Upper lobe of left lung (tissue), 6 donors: ENCODE results near the gene NDUFA7. TPM values are rescaled to one million over a fixed set of nuclear protein-coding genes. Genes with fewer than 3 reads are reported as not detected.

Experiments
- ATAC-seq, 2 donors: fragments of 200-7000 bp; cut with Tn5 transposase; one replicate each; pipeline ENCODE4 v1.9.1; 2022; ENCODE audit warnings: mild to moderate bottlenecking in 2 of 2, moderate library complexity in 2 of 2; ENCODE audit not compliant: low FRiP score in 2 of 2
- DNase-seq, 2 donors: peaks; one replicate each; pipeline ENCODE4 v3.0.0-alpha.2; 2019 to 2020
- H3K27ac ChIP-seq, 4 donors: fragments of 200-600 bp; sonication (generic); one replicate each; pipeline ENCODE4 v1.5.1; 2016 to 2019
- H3K27me3 ChIP-seq, 4 donors: fragments of 200-600 bp; sonication (generic); one replicate each; pipeline ENCODE4 v1.5.1; 2017 to 2019
- H3K36me3 ChIP-seq, 4 donors: fragments of 200-600 bp; sonication (generic); one replicate each; pipeline ENCODE4 v1.5.1; 2016 to 2019
- H3K4me1 ChIP-seq, 4 donors: fragments of 200-600 bp; sonication (generic); one replicate each; pipeline ENCODE4 v1.5.1; 2018 to 2019
- H3K4me3 ChIP-seq, 4 donors: fragments of 200-600 bp; sonication (generic); one replicate each; pipeline ENCODE4 v1.5.1; 2017 to 2019; ENCODE audit warnings: mild to moderate bottlenecking in 2 of 4, moderate library complexity in 1 of 4
- H3K9me3 ChIP-seq, 4 donors: fragments of 200-600 bp; sonication (generic); one replicate each; pipeline ENCODE4 v1.5.1; 2018 to 2019
- EP300 ChIP-seq, 4 donors: sonication (generic); formaldehyde crosslinking; IDR thresholded peaks; one replicate each; pipeline ENCODE4 v1.5.1; 2017; ENCODE audit warnings: antibody characterized with exemption in 4 of 4, control low read depth in 2 of 4
- POLR2A ChIP-seq, 4 donors: fragments of 450-650 bp; IDR thresholded peaks; one replicate each; pipeline ENCODE4 v1.5.1; 2016 to 2017; ENCODE audit warnings: antibody characterized with exemption in 4 of 4, mild to moderate bottlenecking in 2 of 4
- POLR2AphosphoS5 ChIP-seq, 2 donors: sonication (generic); formaldehyde crosslinking; IDR thresholded peaks; one replicate each; pipeline ENCODE4 v1.5.1; 2017; ENCODE audit warnings: antibody characterized with exemption in 2 of 2
- WGBS, 2 donors: methylation state at CpG; one replicate each; pipeline ENCODE4 v1.1.5; 2017 to 2018; 5-methylcytosine and 5-hydroxymethylcytosine counted together
- total RNA-seq, 6 donors: library from RNA; depleted of rRNA in 4 of 6; stranded (reverse); fragments of >200 nt in 4 of 6; gene quantifications; one replicate each; pipeline versions ENCODE4 v1.1.0 to v1.2.1, GENCODE V29; 2016 to 2021
- TF ChIP-seq, protein P1 (sequence below), 6 experiments: fragments of 450-650 bp in 4 of 6; fragments of 200-600 bp in 2 of 6; sonication (generic) in 2 of 6; IDR thresholded peaks; one replicate each; pipeline ENCODE4 v1.5.1; 2016 to 2019; ENCODE audit warnings: antibody characterized with exemption in 6 of 6
- donor health status: DM: no; HTN: no; CAD: no; lungs with moderate emphysema.
- donor health status: DM: no; HTN: yes; CAD: no; lungs with severe emphysema.

NDUFA7 gene
- total RNA-seq, 6 donors from 2014 or later = 13.6 to 50.9 (median 31.1) TPM

DNA sequence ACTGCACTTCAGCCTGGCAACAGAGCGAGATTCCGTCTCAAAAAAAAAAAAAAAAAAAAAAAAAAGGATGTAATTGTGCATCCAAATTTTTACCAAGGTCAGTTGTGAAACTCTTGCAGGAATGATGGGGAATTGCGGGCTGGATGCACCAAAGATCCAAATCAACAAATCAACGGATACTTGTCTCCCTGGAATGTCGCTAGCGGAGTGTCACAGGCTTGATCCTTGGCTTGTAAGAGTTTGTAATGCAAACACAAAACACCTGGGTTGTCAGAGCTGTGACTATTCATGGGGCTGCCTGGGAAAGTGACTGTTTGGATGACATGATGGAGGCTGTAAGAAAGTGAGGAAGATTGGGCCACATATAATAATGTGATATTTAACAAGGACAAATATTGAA lies 17.7 kb upstream of the NDUFA7 start:
- no peaks in the 10 kb centered on the region for H3K9me3 ChIP-seq
- peaks cover 0 to 12% (median 6%) of the 10 kb centered on the region in 4 donors for H3K36me3 ChIP-seq
- 50 to 59% methylated on average over 6 of the region's 6 CpGs for WGBS, 2 donors
- peak overlapping the region in 2 of 4 donors; percentile 93 to 98 for H3K27ac ChIP-seq
- H3K4me3 ChIP-seq = no peak overlapping the region
- ATAC-seq = no peak
- DNase-seq = no peak
- peaks cover 29 to 75% (median 48%) of the 10 kb centered on the region in 4 donors for H3K4me1 ChIP-seq
- H3K27me3 ChIP-seq = peaks cover 0 to 18% (median 10%) of the 10 kb centered on the region in 4 donors
- TF ChIP-seq POLR2AphosphoS5 (IDR thresholded peaks at IDR 0.05) (peak; percentile 59 to 72), POLR2A (IDR thresholded peaks at IDR 0.05) (no peak), EP300 (IDR thresholded peaks at IDR 0.05) (no peak)
- TF ChIP-seq, protein P1, sequence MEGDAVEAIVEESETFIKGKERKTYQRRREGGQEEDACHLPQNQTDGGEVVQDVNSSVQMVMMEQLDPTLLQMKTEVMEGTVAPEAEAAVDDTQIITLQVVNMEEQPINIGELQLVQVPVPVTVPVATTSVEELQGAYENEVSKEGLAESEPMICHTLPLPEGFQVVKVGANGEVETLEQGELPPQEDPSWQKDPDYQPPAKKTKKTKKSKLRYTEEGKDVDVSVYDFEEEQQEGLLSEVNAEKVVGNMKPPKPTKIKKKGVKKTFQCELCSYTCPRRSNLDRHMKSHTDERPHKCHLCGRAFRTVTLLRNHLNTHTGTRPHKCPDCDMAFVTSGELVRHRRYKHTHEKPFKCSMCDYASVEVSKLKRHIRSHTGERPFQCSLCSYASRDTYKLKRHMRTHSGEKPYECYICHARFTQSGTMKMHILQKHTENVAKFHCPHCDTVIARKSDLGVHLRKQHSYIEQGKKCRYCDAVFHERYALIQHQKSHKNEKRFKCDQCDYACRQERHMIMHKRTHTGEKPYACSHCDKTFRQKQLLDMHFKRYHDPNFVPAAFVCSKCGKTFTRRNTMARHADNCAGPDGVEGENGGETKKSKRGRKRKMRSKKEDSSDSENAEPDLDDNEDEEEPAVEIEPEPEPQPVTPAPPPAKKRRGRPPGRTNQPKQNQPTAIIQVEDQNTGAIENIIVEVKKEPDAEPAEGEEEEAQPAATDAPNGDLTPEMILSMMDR (IDR thresholded peaks at IDR 0.05) = no peak

DNA sequence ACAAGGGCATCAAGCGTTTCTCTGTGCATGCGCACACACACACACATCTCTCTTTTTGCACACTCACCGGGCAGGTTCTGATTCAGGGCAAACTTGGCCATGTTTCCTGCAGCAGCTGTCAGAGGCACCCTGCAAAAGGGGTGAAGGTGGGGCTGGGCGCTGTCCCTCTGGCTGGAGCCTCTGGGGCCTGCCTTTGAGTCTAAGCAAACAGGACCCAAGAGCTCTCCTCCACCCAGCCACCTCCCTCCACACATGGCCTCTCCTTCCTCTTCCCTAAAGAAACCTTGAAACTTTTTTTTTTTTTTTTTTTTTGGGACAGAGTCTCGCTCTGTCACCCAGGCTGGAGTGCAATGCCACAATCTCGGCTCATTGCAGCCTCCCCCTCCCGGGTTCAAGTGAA lies 16.6 kb upstream of the NDUFA7 start:
- TF ChIP-seq, protein P1 (IDR thresholded peaks at IDR 0.05) = no peak
- TF ChIP-seq POLR2A (IDR thresholded peaks at IDR 0.05) (no peak), EP300 (IDR thresholded peaks at IDR 0.05) (no peak)
- no peak overlapping the region for H3K27ac ChIP-seq
- peaks cover 0 to 21% (median 14%) of the 10 kb centered on the region in 4 donors for H3K36me3 ChIP-seq
- no peaks in the 10 kb centered on the region for H3K9me3 ChIP-seq
- H3K4me3 ChIP-seq = no peak overlapping the region
- no peak for DNase-seq
- 64 to 82% methylated on average over 7 of the region's 7 CpGs for WGBS, 2 donors
- peaks cover 32 to 77% (median 51%) of the 10 kb centered on the region in 4 donors for H3K4me1 ChIP-seq
- ATAC-seq = no peak
- peaks cover 0 to 27% (median 11%) of the 10 kb centered on the region in 4 donors for H3K27me3 ChIP-seq

DNA sequence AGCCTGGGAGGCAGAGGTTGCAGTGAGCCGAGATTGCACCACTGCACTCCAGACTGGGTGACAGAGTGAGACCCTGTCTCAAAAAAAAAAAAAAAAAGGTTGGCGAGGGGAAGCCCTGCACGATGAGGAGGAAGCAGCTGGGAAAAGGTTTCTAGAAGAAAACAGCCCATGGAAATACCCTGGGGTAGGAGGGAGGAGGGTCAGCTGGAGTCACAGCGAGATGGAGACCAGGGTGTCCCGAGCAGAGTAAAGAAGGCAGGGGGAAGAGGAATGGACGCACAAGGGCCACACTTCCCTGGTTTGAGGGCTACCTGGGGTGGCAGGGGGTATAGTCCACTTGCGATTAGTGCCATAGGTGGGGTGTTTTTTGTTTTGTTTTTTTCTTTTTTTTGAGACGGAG lies 15.5 kb upstream of the NDUFA7 start:
- Histone ChIP-seq H3K27ac (peak overlapping the region in 1 of 4 donors; percentile 53), H3K36me3 (peaks cover 0 to 22% (median 14%) of the 10 kb centered on the region in 4 donors), H3K4me1 (peaks cover 32 to 69% (median 51%) of the 10 kb centered on the region in 4 donors), H3K9me3 (no peaks in the 10 kb centered on the region), H3K4me3 (no peak overlapping the region), H3K27me3 (peaks cover 0 to 27% (median 11%) of the 10 kb centered on the region in 4 donors)
- no peak for DNase-seq
- ATAC-seq = no peak
- 53 to 58% methylated on average over 8 of the region's 8 CpGs for WGBS, 2 donors
- TF ChIP-seq POLR2A (IDR thresholded peaks at IDR 0.05) (no peak), POLR2AphosphoS5 (IDR thresholded peaks at IDR 0.05) (no peak)

- peak overlapping the region in 3 of 4 donors; percentile 1 to 59 (median 53) for H3K27ac ChIP-seq
- WGBS, 2 donors = 21 to 49% methylated on average over 27 of the region's 27 CpGs
These were observed 14.9 kb upstream of the NDUFA7 start for GRCh38 chr19:8336072-8336569.

GRCh38 chr19:8335343-8336071 lies 14.3 kb upstream of the NDUFA7 start:
- peaks cover 26 to 59% (median 47%) of the 10 kb centered on the region in 4 donors for H3K4me1 ChIP-seq
- no peaks in the 10 kb centered on the region for H3K9me3 ChIP-seq
- peaks cover 0 to 33% (median 16%) of the 10 kb centered on the region in 4 donors for H3K36me3 ChIP-seq
- H3K27ac ChIP-seq = peak overlapping the region in 3 of 4 donors; percentile 1 to 59 (median 53)
- 32 to 36% methylated on average over 13 to 27 of the region's 79 CpGs for WGBS, 2 donors
- H3K27me3 ChIP-seq = peaks cover 0 to 27% (median 11%) of the 10 kb centered on the region in 4 donors
- H3K4me3 ChIP-seq = peak overlapping the region in 3 of 4 donors; percentile 38 to 45 (median 38)
- ATAC-seq (peak in 1 of 2 donors; percentile 4), DNase-seq (peak in 1 of 2 donors; percentile 88)
- TF ChIP-seq EP300 (IDR thresholded peaks at IDR 0.05) = no peak
- no peak for TF ChIP-seq POLR2A (IDR thresholded peaks at IDR 0.05)
- TF ChIP-seq POLR2AphosphoS5 (IDR thresholded peaks at IDR 0.05) = no peak
- TF ChIP-seq, protein P1 (IDR thresholded peaks at IDR 0.05) = no peak

More at GRCh38 chr19:8336072-8336569, 14.9 kb upstream of the NDUFA7 start:
- Histone ChIP-seq H3K4me1 (peaks cover 26 to 64% (median 47%) of the 10 kb centered on the region in 4 donors), H3K36me3 (peaks cover 0 to 27% (median 14%) of the 10 kb centered on the region in 4 donors), H3K4me3 (peak overlapping the region in 1 of 4 donors; percentile 38), H3K9me3 (no peaks in the 10 kb centered on the region), H3K27me3 (peaks cover 0 to 27% (median 11%) of the 10 kb centered on the region in 4 donors)
- DNase-seq = peak; percentile 40 to 65
- TF ChIP-seq, protein P1 (IDR thresholded peaks at IDR 0.05) = no peak
- TF ChIP-seq POLR2A (IDR thresholded peaks at IDR 0.05) = no peak
- no peak for TF ChIP-seq EP300 (IDR thresholded peaks at IDR 0.05)
- no peak for TF ChIP-seq POLR2AphosphoS5 (IDR thresholded peaks at IDR 0.05)
- no peak for ATAC-seq
